Measurements from ENCODE around the gene GPR135. TPM values are rescaled to one million over a fixed set of nuclear protein-coding genes. Genes with fewer than 3 reads are reported as not detected.

The GPR135 gene
- total and polyA plus RNA-seq, 2 of the 13 experiments (the other 11 are each of a cell fraction or from before 2014, with no cell fraction given) = 0.46 to 1.3 TPM

DNA sequence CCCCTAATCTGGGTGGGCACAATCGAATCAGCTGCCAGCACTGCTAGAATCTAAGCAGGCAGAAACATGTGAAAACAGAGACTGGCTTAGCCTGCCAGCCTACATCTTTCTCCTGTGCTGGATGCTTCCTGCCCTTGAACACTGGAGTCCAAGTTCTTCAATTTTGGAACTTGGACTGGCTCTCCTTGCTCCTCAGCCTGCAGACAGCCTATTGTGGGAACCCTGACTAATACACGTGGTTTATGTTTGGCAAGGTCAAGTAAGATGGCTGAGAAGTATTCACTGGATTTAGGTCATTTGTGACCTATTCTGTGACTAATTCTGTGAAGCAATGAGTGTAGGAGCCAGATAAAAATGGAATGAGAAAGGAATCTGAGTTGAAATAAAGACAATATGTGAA lies 11.0 kb downstream of the GPR135 start:
- CTCF ChIA-PET (ENCODE audit: low intra/inter-chr PET ratio, low total read pairs) = no interaction called here
- BruUV-seq (replicated peaks) = no TSS peak
- no peak for TF ChIP-seq ZBTB2 (CRISPR knock-in tag; IDR thresholded peaks at IDR 0.05; ENCODE audit: low read depth)
- no peak for TF ChIP-seq RBM39 (IDR thresholded peaks at IDR 0.05; ENCODE audit: low read depth, low read length, poor library complexity, severe bottlenecking)
- no peak for TF ChIP-seq SP5 (CRISPR knock-in tag; IDR thresholded peaks at IDR 0.05; ENCODE audit: borderline replicate concordance, low read depth)
- no peak for TF ChIP-seq TAF1 (CRISPR knock-in tag; IDR thresholded peaks at IDR 0.05)
- TF ChIP-seq ZNF639 (CRISPR knock-in tag; conservative IDR thresholded peaks at IDR 0.05) = no peak
- TF ChIP-seq ZNF619 (CRISPR knock-in tag; IDR thresholded peaks at IDR 0.05) = no peak
- no peak for TF ChIP-seq ZHX1 (CRISPR knock-in tag; IDR thresholded peaks at IDR 0.05; ENCODE audit: low read depth)
- TF ChIP-seq NCOR1 (IDR thresholded peaks at IDR 0.05; ENCODE audit: borderline replicate concordance, low read length) = no peak
- TF ChIP-seq ZSCAN22 (CRISPR knock-in tag; IDR thresholded peaks at IDR 0.05) = no peak
- no peak for TF ChIP-seq ZNF784 (CRISPR knock-in tag; IDR thresholded peaks at IDR 0.05; ENCODE audit: borderline replicate concordance)
- no peak for TF ChIP-seq NR3C1 (CRISPR knock-in tag; IDR thresholded peaks at IDR 0.05)
- no peak for TF ChIP-seq NFKBIZ (CRISPR knock-in tag; IDR thresholded peaks at IDR 0.05)
- TF ChIP-seq ZNF652 (CRISPR knock-in tag; IDR thresholded peaks at IDR 0.05; ENCODE audit: borderline replicate concordance, low read depth) = no peak
- TF ChIP-seq, protein P1, sequence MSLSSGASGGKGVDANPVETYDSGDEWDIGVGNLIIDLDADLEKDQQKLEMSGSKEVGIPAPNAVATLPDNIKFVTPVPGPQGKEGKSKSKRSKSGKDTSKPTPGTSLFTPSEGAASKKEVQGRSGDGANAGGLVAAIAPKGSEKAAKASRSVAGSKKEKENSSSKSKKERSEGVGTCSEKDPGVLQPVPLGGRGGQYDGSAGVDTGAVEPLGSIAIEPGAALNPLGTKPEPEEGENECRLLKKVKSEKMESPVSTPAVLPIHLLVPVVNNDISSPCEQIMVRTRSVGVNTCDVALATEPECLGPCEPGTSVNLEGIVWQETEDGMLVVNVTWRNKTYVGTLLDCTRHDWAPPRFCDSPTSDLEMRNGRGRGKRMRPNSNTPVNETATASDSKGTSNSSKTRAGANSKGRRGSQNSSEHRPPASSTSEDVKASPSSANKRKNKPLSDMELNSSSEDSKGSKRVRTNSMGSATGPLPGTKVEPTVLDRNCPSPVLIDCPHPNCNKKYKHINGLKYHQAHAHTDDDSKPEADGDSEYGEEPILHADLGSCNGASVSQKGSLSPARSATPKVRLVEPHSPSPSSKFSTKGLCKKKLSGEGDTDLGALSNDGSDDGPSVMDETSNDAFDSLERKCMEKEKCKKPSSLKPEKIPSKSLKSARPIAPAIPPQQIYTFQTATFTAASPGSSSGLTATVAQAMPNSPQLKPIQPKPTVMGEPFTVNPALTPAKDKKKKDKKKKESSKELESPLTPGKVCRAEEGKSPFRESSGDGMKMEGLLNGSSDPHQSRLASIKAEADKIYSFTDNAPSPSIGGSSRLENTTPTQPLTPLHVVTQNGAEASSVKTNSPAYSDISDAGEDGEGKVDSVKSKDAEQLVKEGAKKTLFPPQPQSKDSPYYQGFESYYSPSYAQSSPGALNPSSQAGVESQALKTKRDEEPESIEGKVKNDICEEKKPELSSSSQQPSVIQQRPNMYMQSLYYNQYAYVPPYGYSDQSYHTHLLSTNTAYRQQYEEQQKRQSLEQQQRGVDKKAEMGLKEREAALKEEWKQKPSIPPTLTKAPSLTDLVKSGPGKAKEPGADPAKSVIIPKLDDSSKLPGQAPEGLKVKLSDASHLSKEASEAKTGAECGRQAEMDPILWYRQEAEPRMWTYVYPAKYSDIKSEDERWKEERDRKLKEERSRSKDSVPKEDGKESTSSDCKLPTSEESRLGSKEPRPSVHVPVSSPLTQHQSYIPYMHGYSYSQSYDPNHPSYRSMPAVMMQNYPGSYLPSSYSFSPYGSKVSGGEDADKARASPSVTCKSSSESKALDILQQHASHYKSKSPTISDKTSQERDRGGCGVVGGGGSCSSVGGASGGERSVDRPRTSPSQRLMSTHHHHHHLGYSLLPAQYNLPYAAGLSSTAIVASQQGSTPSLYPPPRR (CRISPR knock-in tag; IDR thresholded peaks at IDR 0.05; ENCODE audit: borderline replicate concordance) = no peak

More for the DNA sequence above, 11.0 kb downstream of the GPR135 start:
- H2AFZ ChIP-seq (ENCODE audit: low read length) = no peak overlapping the region
- H3K79me2 ChIP-seq (ENCODE audit: insufficient read depth, low read length) = no peaks in the 10 kb centered on the region
- no peak for DNase-seq (ENCODE audit: low spot score)
- 38% methylated on average over 2 of the region's 2 CpGs for WGBS (ENCODE audit: low lambda C conversion rate)
- H3K9ac ChIP-seq (ENCODE audit: insufficient read depth, low read depth, low read length) = no peak overlapping the region
- no peak overlapping the region for H3K4me2 ChIP-seq (ENCODE audit: low read depth, low read length)
- no peaks in the 10 kb centered on the region for H3K9me3 ChIP-seq (ENCODE audit: low read length)
- intact Hi-C loops (cut with micrococcal nuclease; ENCODE audit: unreplicated experiment) = no loop called here
- ATAC-seq = no peak
- in situ Hi-C loops (cut with HindIII; ENCODE audit: extremely low pct_ligation_motif_present, low pct_unique_long_range_greater_than_20kb) = no loop called here
- no peaks in the 10 kb centered on the region for H3K4me1 ChIP-seq (ENCODE audit: insufficient read depth, low read length)
- H4K20me1 ChIP-seq (ENCODE audit: insufficient read depth, low read length) = no peaks in the 10 kb centered on the region
- no peaks in the 10 kb centered on the region for H3K27me3 ChIP-seq (ENCODE audit: control insufficient read depth in 1 of 2, insufficient read depth in 2 of 2, low read length in 2 of 2)
- no peak overlapping the region for H3K4me3 ChIP-seq (replicated peaks in 1 of 3; ENCODE audit: insufficient read depth in 1 of 3, low read depth in 2 of 3, low read length in 3 of 3)
- FAIRE-seq = no peak
- H3K36me3 ChIP-seq (replicated peaks in 1 of 2; ENCODE audit: control insufficient read depth in 1 of 2, insufficient read depth in 2 of 2, low read length in 2 of 2) = peaks cover 0 to 5% of the 10 kb centered on the region in 2 experiments; a peak in 1 of 5 replicates
- H3K27ac ChIP-seq (ENCODE audit: extremely low read length, insufficient read depth, low read length) = no peak overlapping the region
- POLR2A ChIA-PET = no interaction called here

Measured in HepG2 (cell line).